Neuronal stem cell (in vitro differentiated cells): Measurements from ENCODE around the gene ZDHHC3.

ENCODE experiments used
- DNase-seq: peaks from one replicate; pipeline ENCODE4 v3.0.0-alpha.2; 2013; ENCODE audit warnings: low spot score
- H2AFZ ChIP-seq: one replicate; pipeline ENCODE4 v1.6.1; 2013; ENCODE audit warnings: mild to moderate bottlenecking, low read length, inconsistent platforms
- H2AK5ac ChIP-seq: 2 replicates; pipeline ENCODE4 v1.6.1; 2013; ENCODE audit warnings: low read depth, mild to moderate bottlenecking, inconsistent platforms, low read length, moderate library complexity, mixed read lengths
- H2BK120ac ChIP-seq: 2 replicates; pipeline ENCODE4 v1.6.1; 2013; ENCODE audit warnings: low read depth, mild to moderate bottlenecking, inconsistent platforms, low read length, moderate library complexity, mixed read lengths
- H2BK12ac ChIP-seq: one replicate; pipeline ENCODE4 v1.6.1; 2013; ENCODE audit warnings: low read length, inconsistent platforms
- H2BK15ac ChIP-seq: 2 replicates; pipeline ENCODE4 v1.6.1; 2013; ENCODE audit warnings: mild to moderate bottlenecking, low read length, inconsistent platforms, mixed read lengths
- H2BK5ac ChIP-seq: one replicate; pipeline ENCODE4 v1.6.1; 2013; ENCODE audit warnings: inconsistent platforms, mild to moderate bottlenecking, low read length, moderate library complexity
- H3K14ac ChIP-seq: one replicate; pipeline ENCODE4 v1.6.1; 2013; ENCODE audit warnings: low read length, inconsistent platforms
- H3K18ac ChIP-seq: 2 replicates; pipeline ENCODE4 v1.6.1; 2013; ENCODE audit warnings: low read length, inconsistent platforms
- H3K23ac ChIP-seq: 2 replicates; pipeline ENCODE4 v1.6.1; 2013; ENCODE audit warnings: low read depth, mild to moderate bottlenecking, mixed read lengths, low read length, inconsistent platforms; ENCODE audit not compliant: poor library complexity
- H3K27ac ChIP-seq: replicated peaks from 3 replicates; pipeline ENCODE4 v1.5.1; 2013; ENCODE audit warnings: low read length, inconsistent platforms
- H3K27me3 ChIP-seq, 3 experiments: 2 replicates each; pipeline ENCODE4 v1.6.1; 2013; ENCODE audit warnings: low read length in 3 of 3, mild to moderate bottlenecking in 2 of 3, inconsistent platforms in 1 of 3, low read depth in 1 of 3, mixed read lengths in 1 of 3, moderate library complexity in 1 of 3; ENCODE audit not compliant: control insufficient read depth in 3 of 3, insufficient read depth in 3 of 3
- H3K36me3 ChIP-seq, 2 donors: replicated peaks in 1 of 2; 2 replicates each; pipeline ENCODE4 v1.6.1; 2013; ENCODE audit warnings: low read length in 2 of 2; ENCODE audit not compliant: control insufficient read depth in 2 of 2, insufficient read depth in 2 of 2
- H3K4ac ChIP-seq: 2 replicates; pipeline ENCODE4 v1.6.1; 2013; ENCODE audit warnings: inconsistent platforms, mild to moderate bottlenecking, low read length, moderate library complexity
- H3K4me1 ChIP-seq, 2 donors: 1 replicate in 1 of 2; 2 replicates in 1 of 2; pipeline ENCODE4 v1.6.1; 2013; ENCODE audit warnings: low read length in 2 of 2, low read depth in 1 of 2; ENCODE audit not compliant: control insufficient read depth in 2 of 2, insufficient read depth in 1 of 2
- H3K4me2 ChIP-seq: one replicate; pipeline ENCODE4 v1.6.1; 2013; ENCODE audit warnings: mild to moderate bottlenecking, low read length, inconsistent platforms; ENCODE audit not compliant: insufficient read depth, poor library complexity, severe bottlenecking
- H3K4me3 ChIP-seq, 2 donors: 2 replicates each; pipeline ENCODE4 v1.5.1; 2013; ENCODE audit warnings: low read length in 2 of 2, mild to moderate bottlenecking in 2 of 2, inconsistent platforms in 1 of 2, moderate library complexity in 1 of 2
- H3K79me1 ChIP-seq: one replicate; pipeline ENCODE4 v1.6.1; 2013; ENCODE audit warnings: low read depth, mild to moderate bottlenecking, inconsistent platforms, low read length, moderate library complexity
- H3K9ac ChIP-seq: one replicate; pipeline ENCODE4 v1.6.1; 2013; ENCODE audit warnings: mild to moderate bottlenecking, low read depth, low read length, inconsistent platforms; ENCODE audit not compliant: poor library complexity
- H3K9me3 ChIP-seq, 2 donors: replicated peaks in 1 of 2; 2 replicates each; pipeline versions ENCODE3 to v1.6.1; 2013; ENCODE audit warnings: low read length in 2 of 2, mild to moderate bottlenecking in 2 of 2, inconsistent platforms in 1 of 2, low read depth in 1 of 2, mixed read lengths in 1 of 2, moderate library complexity in 1 of 2; ENCODE audit not compliant: control insufficient read depth in 2 of 2, insufficient read depth in 1 of 2
- H4K8ac ChIP-seq: one replicate; pipeline ENCODE4 v1.6.1; 2013; ENCODE audit warnings: low read depth, mild to moderate bottlenecking, inconsistent platforms, low read length, moderate library complexity
- H4K91ac ChIP-seq: one replicate; pipeline ENCODE4 v1.6.1; 2013; ENCODE audit warnings: low read length, low read depth, mild to moderate bottlenecking, inconsistent platforms; ENCODE audit not compliant: poor library complexity
- WGBS, 2 donors: extraction: QIAGEN DNeasy Blood & Tissue Kit; methylation state at CpG; one replicate each; pipeline ENCODE4 v1.1.7; 2013; ENCODE audit warnings: missing lambda C conversion rate in 2 of 2, mixed read lengths in 1 of 2; ENCODE audit not compliant: insufficient read length in 2 of 2, insufficient replicate concordance in 1 of 2; ENCODE audit errors: extremely low coverage in 2 of 2; 5-methylcytosine and 5-hydroxymethylcytosine counted together

ZDHHC3 gene

GRCh38 chr3:45021524-45022297, 45.7 kb upstream of the ZDHHC3 start:
- Histone ChIP-seq H3K4me1 (peaks cover 0 to 2% of the 10 kb centered on the region in 2 donors), H3K36me3 (no peaks in the 10 kb centered on the region), H3K4me3 (no peak overlapping the region), H2AK5ac (no peak overlapping the region), H4K91ac (no peak overlapping the region), H3K14ac (no peak overlapping the region), H3K27ac (no peak overlapping the region), H3K18ac (no peak overlapping the region), H3K4ac (no peak overlapping the region), H2BK120ac (no peak overlapping the region), H3K9me3 (no peaks in the 10 kb centered on the region), H2BK5ac (no peak overlapping the region), H3K9ac (no peak overlapping the region), H3K4me2 (no peak overlapping the region), H3K27me3 (no peaks in the 10 kb centered on the region), H3K79me1 (no peaks in the 10 kb centered on the region), H2BK15ac (no peak overlapping the region), H3K23ac (no peak overlapping the region), H2AFZ (no peak overlapping the region), H2BK12ac (no peak overlapping the region), H4K8ac (no peak overlapping the region)
- no CpG with 5 or more reads among the region's 12 CpGs for WGBS, 2 donors
- DNase-seq = no peak

GRCh38 chr3:45020534-45020933, 44.6 kb upstream of the ZDHHC3 start:
- Histone ChIP-seq H3K23ac (no peak overlapping the region), H3K27me3 (no peaks in the 10 kb centered on the region), H3K9ac (no peak overlapping the region), H4K91ac (no peak overlapping the region), H3K4ac (no peak overlapping the region), H3K36me3 (peaks cover 2% of the 10 kb centered on the region in 2 donors), H4K8ac (no peak overlapping the region), H3K4me1 (no peaks in the 10 kb centered on the region), H3K18ac (no peak overlapping the region), H3K4me2 (no peak overlapping the region), H2BK120ac (no peak overlapping the region), H2BK12ac (no peak overlapping the region), H2AK5ac (no peak overlapping the region), H2BK15ac (no peak overlapping the region), H3K9me3 (no peaks in the 10 kb centered on the region), H3K27ac (no peak overlapping the region), H3K79me1 (no peaks in the 10 kb centered on the region), H2AFZ (no peak overlapping the region), H3K4me3 (no peak overlapping the region), H2BK5ac (no peak overlapping the region), H3K14ac (no peak overlapping the region)
- DNase-seq = no peak
- WGBS, 2 donors = no CpG with 5 or more reads among the region's 8 CpGs

- Histone ChIP-seq H4K8ac (no peak overlapping the region), H3K36me3 (peaks cover 4 to 25% of the 10 kb centered on the region in 2 donors), H3K18ac (no peak overlapping the region), H2AFZ (no peak overlapping the region), H2BK5ac (no peak overlapping the region), H3K9me3 (no peaks in the 10 kb centered on the region), H3K4me1 (no peaks in the 10 kb centered on the region), H3K4me2 (no peak overlapping the region), H4K91ac (no peak overlapping the region), H3K4ac (no peak overlapping the region), H2BK15ac (no peak overlapping the region), H2BK120ac (no peak overlapping the region), H3K9ac (no peak overlapping the region), H3K79me1 (no peaks in the 10 kb centered on the region), H3K14ac (no peak overlapping the region), H3K27me3 (no peaks in the 10 kb centered on the region), H2BK12ac (no peak overlapping the region), H2AK5ac (no peak overlapping the region), H3K23ac (no peak overlapping the region), H3K4me3 (no peak overlapping the region), H3K27ac (no peak overlapping the region)
- no CpG with 5 or more reads among the region's 5 CpGs for WGBS, 2 donors
- no peak for DNase-seq
These were observed 41.8 kb upstream of the ZDHHC3 start for GRCh38 chr3:45017821-45018220.

- no peak overlapping the region for H3K4ac ChIP-seq
- no peak overlapping the region for H2AFZ ChIP-seq
- H3K18ac ChIP-seq = no peak overlapping the region
- WGBS, 2 donors = no CpG with 5 or more reads among the region's 2 CpGs
- H3K23ac ChIP-seq = no peak overlapping the region
- H3K9me3 ChIP-seq = no peaks in the 10 kb centered on the region
- no peaks in the 10 kb centered on the region for H3K79me1 ChIP-seq
- no peak overlapping the region for H3K27ac ChIP-seq
- no peak overlapping the region for H3K4me2 ChIP-seq
- H2BK120ac ChIP-seq = no peak overlapping the region
- no peak overlapping the region for H4K8ac ChIP-seq
- H3K14ac ChIP-seq = no peak overlapping the region
- H3K27me3 ChIP-seq = no peaks in the 10 kb centered on the region
- no peak overlapping the region for H3K4me3 ChIP-seq
- H2BK15ac ChIP-seq = no peak overlapping the region
- H2AK5ac ChIP-seq = no peak overlapping the region
- H3K9ac ChIP-seq = no peak overlapping the region
- H4K91ac ChIP-seq = no peak overlapping the region
- DNase-seq = no peak
- H2BK5ac ChIP-seq = no peak overlapping the region
- H2BK12ac ChIP-seq = no peak overlapping the region
- peaks cover 7 to 34% of the 10 kb centered on the region in 2 donors for H3K36me3 ChIP-seq
- no peaks in the 10 kb centered on the region for H3K4me1 ChIP-seq
These were observed 40.9 kb upstream of the ZDHHC3 start for GRCh38 chr3:45016916-45017315.
